GM18505 (cell line): ENCODE data around the gene BRSK2.
"Not testable (repeated sequence)": the region's sequence is repeated elsewhere in the genome, so short reads cannot be mapped to it uniquely, and the experiment has no call there.

Experiments used
- ATAC-seq: cut with Tn5 transposase; IDR thresholded peaks from one replicate; pipeline ENCODE4 v1.9.1; 2021; ENCODE audit not compliant: unreplicated experiment
- POLR2A ChIP-seq: IDR thresholded peaks from 4 replicates; pipeline ENCODE4 v1.6.1; 2011; ENCODE audit warnings: borderline replicate concordance; ENCODE audit not compliant: insufficient read depth, insufficient read length; ENCODE audit errors: extremely low read depth

Gene BRSK2

GRCh38 chr11:1502954-1503707 lies 113.4 kb downstream of the BRSK2 start:
- ATAC-seq = no peak
- no peak for TF ChIP-seq POLR2A

DNA sequence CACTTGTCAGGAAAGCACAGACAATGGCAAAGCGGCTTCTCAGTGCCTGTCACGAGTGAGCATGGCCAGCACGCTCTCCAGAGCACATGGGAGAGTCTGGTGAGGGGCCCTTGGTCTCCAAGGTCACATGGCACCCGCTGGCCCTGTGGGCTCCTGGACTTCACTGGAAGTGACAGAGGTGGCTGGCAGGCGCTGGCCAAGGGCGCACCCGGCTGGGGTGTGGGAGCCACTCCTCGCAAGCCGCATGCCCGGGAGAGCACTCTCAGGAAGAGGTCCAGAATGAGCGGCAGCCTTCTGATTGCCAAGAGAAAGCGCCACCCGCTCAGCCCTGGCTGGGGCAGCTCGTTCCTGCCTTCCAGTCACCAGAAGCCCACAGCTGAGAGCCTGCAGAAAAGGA lies 114.0 kb downstream of the BRSK2 start:
- ATAC-seq = no peak
- TF ChIP-seq POLR2A = no peak

GRCh38 chr11:1504138-1504537 lies 114.4 kb downstream of the BRSK2 start:
- no peak for ATAC-seq
- TF ChIP-seq POLR2A = no peak

DNA sequence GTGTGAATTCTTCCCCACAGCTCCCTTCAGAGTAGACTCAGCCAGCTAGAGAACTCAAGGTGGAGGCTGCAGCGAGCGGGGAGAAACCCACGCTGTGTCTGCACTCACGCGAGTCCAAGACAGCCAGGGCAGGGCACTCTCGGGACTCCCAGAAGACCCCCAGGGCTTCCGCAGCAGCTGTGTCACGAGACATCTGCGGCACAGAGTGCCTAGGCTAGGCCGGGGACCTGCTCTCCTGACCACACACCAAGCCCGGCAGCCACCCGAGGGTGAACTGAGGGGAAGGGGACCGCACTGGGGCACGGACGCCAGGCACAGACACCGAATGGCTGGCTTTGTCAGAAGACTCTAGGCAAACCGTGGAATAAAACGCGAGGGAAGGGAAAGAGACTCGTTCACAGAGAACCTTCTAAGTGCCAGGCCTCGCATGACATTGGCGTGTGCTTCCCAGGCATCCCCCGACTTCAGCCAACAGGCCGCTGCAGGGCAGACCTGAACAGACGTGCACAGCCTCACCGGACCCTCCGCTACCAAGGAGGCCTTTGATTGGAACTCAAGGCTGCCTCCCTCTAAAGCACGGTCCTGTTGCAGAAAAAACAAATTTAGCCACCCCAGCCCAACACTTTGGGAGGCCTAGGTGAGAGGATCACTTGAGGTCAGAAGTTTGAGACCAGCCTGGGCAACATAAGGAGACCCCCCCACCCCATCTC lies 115.0 kb downstream of the BRSK2 start:
- no peak for ATAC-seq
- no peak for TF ChIP-seq POLR2A

DNA sequence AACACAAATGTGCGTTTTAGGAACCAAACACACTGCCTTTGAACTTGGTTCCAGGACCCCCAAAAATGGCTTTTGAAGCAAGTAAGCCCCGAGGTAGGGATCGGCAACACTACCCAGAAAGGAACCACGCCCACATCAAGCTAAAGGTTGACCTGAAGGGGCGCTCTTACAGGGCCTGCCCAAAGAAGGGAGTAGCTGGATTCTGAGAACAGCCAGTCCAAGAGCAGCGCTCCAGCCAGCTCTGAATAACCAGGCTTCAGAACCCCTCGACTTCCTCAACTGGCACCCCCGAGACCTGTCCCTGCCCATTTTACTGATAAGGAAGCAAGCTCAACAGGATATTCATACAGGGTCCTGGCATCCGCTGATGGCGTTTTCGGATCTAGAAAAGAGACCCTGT lies 115.7 kb downstream of the BRSK2 start:
- no peak for ATAC-seq
- no peak for TF ChIP-seq POLR2A

DNA sequence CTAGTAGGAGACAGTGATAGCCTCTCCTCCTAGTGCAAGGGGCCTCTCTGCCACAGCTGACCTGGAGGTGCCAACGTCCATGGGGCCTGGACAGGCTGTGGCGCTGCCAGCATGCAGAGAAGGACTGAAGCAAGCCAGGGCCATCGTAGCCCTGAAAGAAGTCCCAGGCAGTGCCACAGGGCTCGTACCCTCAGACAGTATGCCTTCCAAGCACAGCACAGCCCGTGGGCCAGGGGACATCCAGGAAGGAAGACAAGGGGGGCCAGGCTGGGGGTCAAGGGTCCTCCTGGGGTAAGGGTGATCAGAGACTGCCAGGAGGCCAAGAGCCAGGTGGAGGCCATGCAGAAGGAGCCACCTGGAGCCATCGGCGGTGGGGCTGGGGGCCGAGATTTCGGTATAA lies 117.2 kb downstream of the BRSK2 start:
- no peak for TF ChIP-seq POLR2A
- no peak for ATAC-seq

DNA sequence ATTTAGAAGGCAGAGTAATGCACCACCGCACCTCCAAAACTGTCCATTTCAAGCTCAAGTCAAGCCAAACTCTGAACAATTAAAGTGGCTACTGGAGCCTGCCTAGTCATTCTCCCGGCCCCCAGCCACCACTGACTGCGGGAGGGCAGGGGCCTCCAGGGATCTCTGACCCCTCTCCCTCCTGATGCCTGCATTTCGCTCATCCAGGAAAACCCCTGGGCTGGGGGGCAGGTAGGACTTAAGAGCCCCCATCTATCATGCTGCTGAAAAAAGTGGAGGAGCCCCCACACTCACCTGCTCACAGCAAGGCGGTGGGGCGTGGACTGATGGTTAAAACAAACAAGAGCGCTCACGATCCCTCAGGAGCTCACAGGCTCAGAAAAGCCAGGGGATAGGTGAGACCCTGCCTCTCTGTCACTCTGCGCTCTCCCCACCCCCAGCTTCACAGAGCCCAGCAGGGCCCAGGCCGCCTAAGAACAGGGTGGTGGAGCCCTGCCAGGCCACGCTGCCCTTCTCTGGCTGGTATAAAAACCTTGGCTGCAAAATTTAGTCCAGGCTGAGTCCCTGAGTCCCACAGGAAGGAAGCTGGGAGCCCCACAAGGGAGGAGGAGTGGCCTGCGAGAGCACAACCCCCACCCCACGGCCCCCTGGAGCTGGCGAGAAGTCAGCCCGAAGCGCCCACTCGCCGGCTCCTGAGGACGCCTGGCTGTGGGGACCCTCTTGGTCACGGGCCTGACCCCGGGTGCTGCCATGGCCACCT lies 117.8 kb downstream of the BRSK2 start:
- no peak for TF ChIP-seq POLR2A
- no peak for ATAC-seq

- no peak for TF ChIP-seq POLR2A
- no peak for ATAC-seq
Measured at GRCh38 chr11:1508491-1508891, 118.8 kb downstream of the BRSK2 start.

GRCh38 chr11:1508986-1509385 lies 119.3 kb downstream of the BRSK2 start:
- no peak for ATAC-seq
- no peak for TF ChIP-seq POLR2A

DNA sequence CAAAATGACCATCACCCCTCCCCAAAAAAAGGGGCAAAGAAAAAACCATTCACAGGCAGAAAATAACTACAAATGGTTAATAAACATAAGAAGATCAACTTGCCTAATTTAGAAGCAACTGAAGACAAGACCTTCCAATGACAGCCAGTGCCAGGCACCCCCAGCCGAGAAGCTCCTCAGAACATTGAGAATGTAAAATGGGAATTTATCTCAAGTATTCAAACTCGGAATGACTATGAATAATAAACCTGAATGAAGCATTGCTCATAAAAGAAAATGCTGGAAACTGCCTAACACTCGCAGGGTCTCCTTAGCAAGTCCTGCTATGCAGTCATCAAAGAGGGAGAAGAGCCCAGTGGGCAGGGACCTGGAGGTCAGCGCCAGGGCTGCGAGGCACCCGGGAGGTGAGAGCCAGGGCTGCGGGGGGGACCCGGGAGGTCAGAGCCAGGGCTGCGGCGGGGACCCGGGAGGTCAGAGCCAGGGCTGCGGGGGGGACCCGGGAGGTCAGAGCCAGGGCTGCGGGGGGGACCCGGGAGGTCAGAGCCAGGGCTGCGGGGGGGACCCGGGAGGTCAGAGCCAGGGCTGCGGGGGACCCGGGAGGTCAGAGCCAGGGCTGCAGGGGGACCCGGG lies 120.0 kb downstream of the BRSK2 start:
- no peak for TF ChIP-seq POLR2A
- no peak for ATAC-seq

- ATAC-seq = not testable (repeated sequence)
Measured at GRCh38 chr11:1510351-1510750, 120.6 kb downstream of the BRSK2 start.

DNA sequence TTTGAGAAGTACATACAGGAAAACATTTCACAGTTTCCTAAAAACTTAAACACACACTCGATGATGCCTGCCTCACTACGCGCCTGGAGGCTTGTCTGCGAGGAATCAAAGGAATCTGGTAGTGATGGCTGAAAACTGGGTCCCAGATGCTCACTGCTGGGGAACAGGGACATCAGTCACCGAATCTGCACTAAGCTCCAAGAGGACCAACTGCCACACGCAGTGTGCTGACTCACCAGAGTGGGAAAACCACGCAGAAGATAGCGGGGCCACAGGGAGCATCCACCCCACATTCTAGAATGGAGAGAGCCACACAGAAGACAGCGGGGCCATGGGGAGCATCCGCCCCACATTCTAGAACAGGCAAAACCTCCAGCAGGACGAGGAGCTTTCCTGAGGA lies 121.2 kb downstream of the BRSK2 start:
- no peak for TF ChIP-seq POLR2A
- ATAC-seq = no peak

DNA sequence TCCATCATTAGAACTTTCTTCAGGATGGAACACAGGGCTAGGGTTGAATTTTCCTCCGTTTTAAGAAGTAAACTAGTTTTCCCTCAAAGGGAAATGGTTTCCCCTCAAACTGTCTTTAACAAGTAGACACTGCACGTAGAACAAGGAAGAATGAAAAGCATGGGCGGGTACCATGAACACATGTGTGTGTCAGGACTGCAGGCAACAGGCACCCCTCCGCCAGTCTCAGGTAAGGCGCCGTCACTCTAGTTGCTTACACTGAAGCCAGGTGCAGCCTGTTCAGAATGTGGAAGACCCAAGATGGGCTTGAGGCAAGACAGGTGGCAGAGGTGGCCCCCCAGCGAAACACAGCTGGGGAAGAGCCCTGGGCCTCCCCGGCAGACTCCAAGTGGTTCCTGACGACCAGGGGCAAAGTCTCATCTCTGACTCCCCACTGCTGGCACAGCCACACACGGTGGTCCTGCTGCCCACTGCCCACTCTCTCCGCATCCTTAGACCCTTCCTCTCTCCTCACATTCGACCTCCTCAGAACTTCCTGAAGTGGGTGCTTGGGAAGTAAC lies 122.3 kb downstream of the BRSK2 start:
- no peak for ATAC-seq
- TF ChIP-seq POLR2A = no peak
